Measurements from ENCODE around the gene DDHD1.
A peak's percentile ranks its signal among the peaks of the same experiment; 100 is the strongest.
"Not testable (repeated sequence)": the region's sequence is repeated elsewhere in the genome, so short reads cannot be mapped to it uniquely, and the experiment has no call there.

DDHD1 gene

DNA sequence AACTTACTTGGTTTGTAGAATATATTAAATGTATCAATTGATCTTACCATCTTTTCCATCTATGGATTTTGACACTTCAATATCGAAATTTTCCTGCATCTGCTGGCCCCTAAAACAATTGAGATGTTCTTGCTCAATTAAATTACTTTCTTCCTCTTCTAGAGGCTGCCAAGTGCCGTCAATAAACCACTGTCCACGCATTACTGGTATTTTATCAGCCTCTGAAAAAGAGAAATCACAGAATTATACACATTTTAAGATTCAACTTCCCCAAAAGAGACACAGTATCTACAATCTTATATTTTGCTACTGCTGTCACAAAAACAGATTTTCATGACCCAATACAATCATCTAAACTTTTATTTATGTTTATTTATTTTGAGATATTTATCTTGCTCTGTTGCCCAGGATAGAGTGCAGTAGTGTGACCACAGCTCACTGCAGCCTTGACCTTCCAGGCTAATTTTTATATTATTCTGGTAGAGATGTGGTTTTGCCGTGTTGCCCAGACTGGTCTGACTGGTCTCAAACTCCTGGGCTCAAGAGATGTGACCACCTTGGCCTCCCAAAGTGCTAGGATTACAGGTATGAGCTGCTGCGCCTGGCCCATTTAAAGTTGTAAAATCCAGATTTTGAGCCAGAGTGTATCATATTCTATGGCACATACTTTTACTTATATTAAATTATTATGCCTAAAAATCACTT is 49.3 kb downstream of the DDHD1 start:
- DNase-seq = no peak

DNA sequence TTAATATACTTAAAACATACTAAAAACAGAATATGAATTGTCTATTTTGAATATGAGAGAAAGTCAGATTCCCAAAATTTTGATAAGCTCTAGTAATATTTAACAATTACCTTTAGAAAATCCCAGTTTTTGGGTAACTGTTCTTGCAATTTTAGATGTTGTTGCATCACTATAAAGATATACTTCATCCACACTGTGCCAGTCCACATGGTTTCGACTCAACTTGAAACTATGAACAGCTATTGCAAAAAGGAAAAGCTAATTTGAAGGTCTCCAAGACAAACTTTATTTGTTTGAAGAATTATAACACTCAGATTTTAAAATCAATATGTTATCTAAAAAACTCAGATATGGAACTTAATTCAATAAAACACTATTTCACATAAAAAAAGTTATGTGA is 59.9 kb downstream of the DDHD1 start:
- no peak for DNase-seq

DNA sequence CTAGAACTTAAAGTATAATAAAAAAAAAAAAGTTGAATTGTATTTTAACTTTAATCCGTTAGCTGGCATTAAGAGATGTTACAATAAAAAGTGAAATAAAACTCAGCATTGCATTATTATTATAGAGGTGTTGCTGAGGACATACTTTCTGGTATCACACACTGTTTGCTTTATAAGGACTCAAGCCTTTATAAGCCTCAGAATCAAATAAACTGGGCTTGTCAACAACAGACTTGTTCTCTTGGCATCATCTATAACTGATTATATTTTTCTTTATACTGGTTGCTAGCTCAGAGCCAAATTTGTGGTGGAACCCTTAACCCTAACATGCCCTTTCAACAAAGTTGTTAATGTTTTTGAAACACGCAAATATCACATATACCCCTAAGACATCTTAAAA is 62.3 kb downstream of the DDHD1 start:
- DNase-seq = no peak

DNA sequence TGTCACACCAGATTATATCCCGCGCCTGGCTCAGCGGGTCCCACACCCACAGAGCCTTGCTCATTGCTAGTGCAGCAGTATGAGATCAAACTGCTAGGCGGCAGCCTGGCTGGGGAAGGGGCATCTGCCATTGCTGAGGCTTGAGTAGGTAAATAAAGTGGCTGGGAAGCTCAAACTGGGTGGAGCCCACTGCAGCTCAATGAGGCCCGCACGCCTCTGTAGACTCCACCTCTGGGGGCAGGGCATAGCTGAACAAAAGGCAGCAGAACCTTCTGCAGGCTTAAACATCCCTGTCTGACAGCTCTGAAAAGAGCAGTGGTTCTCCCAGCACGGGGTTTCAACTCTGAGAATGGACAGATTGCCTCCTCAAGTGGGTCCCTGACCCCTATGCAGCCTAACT is 68.2 kb downstream of the DDHD1 start:
- not testable (repeated sequence) for DNase-seq

DNA sequence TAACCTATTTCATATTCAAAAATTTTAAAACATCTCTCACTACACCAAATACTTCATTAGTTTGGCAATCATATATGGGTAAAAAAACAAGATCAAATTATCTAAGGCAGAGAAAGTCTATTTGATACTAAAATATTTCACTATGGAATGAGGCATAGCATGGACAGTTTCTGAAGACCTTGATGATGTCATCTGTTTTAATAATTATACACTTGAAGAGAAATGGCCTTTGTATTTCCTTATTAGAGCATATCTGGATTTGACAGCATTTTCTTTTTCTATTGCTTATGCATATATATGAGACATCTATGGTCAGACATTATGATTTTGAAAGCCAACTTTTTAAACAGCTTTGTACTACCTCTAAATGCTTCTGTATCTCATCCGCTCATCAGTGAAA is 88.6 kb downstream of the DDHD1 start:
- DNase-seq = no peak

DNA sequence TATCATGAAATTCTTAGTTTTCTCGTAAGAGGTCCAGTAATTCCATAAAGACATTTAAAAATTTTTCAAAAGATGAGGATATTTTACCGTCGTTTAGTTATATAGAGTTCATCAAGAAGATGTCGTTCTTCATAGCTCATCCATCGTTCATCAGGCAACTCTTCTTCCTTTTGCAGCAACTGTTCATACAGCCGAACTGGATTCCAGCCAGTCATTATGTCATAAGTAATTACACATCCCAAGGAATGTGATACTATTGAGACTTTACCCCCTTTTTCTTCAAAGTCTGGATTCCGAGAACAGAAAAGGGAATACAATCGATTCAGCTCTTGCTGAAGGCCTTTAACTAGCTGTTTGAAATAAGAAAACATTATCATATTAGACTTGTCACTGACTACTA is 90.3 kb downstream of the DDHD1 start:
- DNase-seq = no peak

DNA sequence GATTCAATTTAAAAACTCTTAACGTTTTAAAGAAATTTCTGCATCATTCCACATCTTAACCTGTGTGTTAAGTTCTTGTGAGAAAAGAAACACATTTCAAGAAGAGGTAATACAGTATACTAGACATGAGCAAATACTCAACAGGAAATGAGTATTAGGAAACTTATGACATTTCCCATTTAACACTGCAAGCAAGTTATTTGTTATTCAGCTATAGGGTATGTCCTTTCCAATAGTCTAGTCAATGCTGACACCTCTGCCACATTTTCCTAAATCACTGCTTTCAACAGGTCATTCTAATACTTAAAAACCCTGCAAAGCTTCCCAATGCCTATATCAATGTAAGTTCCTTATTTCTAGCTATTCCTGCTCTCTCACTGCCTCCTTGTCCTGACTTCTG is 93.1 kb downstream of the DDHD1 start:
- DNase-seq = no peak

DNA sequence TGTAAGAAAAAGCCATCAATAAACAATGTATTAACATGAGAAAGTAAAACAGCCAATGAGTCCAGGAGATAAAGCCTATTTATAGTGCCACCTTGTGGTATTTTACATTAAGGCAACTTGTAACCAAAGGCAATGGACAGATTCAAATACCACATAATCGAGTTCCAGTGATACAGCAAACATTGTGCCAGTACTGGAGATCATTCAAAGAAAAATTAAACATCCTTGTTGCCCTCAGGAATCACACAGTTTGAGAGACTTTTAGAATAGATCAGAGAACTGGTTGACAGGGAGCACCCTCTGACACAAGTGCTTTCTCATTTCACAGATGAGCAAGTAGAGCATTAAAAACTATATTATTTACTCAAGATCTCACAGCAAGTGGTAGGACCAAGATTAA is 98.1 kb downstream of the DDHD1 start:
- peak; percentile 1 for DNase-seq

DNA sequence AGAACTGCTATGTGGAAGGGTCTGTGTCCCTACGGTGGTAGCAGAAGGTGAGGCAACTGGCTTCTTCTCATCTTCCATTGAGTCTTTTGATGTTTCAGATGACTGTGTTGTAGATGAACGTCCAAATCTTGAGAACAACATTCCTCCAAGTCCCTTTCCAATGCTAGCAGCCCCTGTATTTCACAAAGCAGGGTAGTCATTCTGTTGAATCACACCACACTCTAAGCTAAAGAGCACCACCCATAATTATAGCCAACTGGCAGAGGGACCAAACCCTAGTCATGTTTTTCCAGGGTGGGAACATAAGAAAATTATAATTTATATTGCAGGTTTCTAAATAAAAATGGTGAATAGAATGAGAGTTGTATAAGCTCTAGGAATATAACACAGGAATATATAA is 98.7 kb downstream of the DDHD1 start:
- no peak for DNase-seq

DNA sequence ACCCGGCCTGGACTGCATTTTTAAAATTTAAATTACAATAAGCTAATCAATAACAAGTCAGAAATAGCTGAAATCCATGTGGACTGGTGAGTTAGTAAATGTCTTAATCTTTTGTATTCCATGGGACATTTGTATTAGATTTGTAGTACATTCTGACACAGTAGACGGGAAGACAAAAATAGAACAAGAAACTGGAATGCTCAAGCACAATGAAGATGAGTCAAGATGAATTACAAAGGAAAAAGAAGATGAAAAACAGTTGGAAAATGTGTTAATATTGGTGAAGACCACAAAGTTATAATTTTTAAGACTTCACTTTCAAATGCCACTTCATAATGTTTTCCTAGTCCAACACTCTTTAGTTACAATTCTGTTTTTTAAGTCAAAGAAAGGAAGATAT is 104.5 kb downstream of the DDHD1 start:
- no peak for DNase-seq

DNA sequence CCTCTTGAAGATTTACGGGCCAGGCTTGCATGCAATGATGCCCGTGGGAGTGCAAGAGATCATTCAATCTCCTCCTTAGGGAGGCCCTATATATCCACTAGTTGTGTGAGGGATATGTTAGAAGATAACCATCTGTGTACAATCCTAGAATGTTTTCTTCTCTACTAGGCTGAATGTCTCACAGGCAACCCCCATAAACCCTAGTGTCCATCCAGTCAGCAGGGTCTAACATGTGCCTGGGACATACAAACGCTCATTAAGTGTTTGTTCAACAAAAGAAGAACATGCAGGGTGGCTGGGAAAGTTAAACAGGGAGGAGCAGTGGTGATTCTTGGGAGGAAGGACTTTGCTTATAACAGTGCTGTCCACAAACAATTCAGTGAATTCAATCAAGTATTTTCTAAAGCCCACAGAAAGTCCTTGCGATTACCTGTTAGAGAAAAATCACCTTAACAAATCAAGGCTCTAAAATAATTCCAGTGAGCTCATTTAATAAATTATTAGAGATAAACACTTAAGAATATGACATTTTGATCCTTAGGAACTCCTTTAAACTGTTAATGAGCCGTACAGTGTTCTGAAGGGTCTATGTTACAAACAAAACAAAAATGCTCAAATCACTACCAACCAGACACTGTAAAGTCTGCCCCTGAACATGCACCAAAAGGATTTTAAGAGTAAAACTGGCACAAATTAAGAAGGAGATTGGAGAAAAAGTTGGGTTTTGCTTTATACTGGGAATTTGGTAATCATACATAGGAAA is 105.6 kb downstream of the DDHD1 start:
- DNase-seq = no peak

DNA sequence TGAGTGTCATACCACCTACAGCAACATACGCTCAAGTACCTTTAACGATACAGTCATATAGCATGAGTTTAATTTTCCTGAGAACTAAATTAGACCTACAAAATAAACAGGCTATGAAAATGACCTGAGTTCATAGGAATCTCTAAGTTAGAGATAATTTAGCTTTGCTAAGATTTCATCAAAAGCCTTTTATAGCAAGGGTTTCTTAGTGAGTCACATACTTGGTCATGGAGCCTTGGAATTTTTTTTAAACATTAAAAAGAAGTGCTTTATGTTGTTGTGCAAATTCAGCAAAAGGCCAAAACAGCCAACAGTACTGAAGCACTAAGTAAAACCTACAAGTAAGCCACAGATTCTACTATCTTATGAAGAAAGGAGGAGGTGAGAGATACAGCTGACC is 108.6 kb downstream of the DDHD1 start:
- no peak for DNase-seq

DNA sequence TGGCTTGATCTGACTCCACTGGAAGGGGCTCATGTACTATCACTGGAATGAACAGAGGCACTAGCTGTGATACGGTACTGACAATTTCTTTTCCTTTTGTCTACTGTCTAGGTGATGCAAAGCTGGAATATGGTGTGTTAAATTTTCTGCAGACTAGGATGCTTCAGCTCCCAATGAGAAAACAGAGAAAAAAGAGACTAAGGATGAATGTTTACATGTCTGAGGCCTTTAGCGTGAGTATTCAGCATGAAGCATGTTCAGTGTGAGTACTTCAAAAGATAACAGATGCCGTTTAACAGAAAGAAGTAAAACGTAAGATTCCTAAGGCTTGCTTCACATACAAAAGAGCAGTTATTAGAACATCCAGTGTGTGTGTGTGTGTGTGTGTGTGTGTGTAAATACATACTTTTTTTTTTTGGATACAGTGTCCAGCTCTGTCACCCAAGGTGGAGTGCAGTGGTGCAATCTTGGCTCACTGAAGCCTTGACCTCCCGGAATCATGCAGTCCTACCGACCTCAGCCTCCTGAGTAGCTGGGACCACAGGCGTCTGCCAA is 110.0 kb downstream of the DDHD1 start:
- DNase-seq = no peak

DNA sequence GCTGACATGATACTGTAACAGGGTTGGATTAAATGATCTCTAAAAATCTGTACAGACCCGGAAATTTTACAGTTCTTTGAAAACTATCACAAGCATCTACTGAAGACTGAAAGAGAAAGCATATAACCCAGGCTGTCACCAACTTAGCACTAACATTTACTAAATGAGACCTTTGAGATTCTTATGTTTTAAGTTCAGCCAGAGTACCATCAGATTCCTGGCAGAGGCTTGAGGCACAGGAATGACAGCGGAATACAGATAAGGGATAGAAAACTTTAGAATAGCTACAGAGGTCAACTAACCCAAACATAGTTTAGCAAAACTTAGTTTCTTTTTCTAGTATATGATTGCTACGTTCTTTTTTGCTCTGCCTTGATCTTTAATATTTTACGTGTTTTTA is 110.6 kb downstream of the DDHD1 start:
- DNase-seq = no peak

DNA sequence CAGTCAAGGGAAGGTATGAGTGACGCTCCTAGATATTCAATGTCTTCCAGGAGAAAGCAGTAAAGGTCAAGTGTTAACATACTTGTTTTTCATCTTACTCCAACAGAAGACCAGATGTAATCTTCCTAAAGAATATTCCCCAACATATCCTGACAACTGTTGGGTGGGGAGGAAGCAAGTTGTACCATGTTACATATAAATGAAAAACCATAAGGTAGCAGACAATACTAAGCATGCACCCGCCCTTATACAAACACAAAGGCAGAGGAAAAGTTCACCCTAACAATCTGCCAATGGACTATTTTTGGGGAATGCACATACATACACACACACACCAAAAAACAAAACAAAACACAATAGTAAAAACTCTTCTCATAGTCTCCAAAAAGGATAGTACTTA is 112.1 kb downstream of the DDHD1 start:
- no peak for DNase-seq

DNA sequence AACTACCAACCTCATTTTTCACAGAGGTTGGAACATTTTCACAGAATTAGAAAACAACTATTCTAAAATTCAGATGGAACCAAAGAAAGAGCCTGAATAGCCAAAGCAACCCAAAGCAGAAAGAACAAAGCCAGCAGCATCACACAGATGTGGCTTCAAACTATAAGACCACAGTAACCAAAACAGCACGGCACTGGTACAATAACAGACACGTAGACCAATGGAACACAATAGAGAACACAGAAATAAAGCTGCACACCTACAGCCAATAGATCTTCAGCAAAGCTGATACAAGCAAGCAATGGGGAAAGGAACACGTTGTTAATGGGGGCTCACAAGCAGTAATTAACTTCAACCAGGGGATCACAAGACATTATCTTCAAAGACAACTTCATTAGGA is 114.5 kb downstream of the DDHD1 start:
- DNase-seq = no peak

DNA sequence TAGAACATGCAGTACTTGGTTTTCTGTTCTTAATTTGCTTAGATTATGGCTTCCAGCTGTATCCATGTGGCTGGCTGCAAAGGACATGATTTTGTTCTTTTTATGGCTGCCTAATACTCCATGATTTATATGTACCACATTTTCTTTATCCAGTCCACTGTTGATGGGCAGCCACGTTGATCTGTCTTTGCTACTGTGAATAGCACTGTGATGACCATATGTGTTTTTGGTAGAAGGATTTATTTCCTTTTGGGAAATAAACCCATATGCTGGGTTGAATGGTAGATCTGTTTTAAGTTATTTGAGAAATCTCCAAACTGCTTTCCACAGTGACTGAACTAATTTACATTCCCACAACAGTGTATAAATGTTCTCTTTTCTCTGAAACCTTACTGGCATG is 116.1 kb downstream of the DDHD1 start:
- DNase-seq = no peak

DNA sequence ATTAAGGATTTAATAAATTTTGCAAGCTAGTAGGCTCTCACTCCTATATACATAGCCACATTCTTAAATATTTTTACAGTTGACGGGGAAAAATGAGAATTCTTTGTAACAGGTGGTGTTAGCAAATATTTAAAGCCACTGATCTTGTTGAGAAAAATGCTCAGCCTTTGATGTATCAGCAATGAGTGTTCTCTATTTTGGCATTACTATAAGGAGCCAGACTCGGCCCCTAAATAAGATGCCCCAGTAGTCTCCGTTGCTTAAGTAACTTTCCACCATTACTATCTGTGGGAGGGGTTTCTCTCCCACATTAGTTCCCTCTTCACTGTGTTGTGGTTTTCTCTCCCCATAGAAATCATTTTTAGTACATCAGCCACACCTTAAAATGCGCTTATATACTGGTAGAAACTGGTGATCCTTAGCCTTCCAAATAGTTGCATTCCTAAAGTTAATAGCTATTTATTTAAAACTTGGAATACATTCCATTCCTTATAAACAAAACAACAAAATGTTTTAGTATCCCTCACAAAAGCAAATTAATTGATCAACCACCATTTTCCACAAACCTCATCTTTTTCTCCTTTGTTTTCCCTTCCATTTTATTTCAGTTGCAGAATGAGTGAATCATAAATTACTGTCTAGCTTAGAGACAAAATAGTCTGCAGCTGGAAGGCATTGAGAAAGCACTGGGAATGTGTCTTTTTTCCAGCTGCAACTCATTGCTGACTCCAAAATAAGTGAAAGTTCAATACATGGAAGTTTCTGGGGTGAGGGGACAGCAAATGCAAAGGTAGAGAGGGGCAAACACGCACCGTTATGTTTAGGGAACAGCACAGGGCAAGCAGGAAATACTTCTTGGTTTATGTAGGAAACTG is 117.5 kb downstream of the DDHD1 start:
- no peak for DNase-seq

DNA sequence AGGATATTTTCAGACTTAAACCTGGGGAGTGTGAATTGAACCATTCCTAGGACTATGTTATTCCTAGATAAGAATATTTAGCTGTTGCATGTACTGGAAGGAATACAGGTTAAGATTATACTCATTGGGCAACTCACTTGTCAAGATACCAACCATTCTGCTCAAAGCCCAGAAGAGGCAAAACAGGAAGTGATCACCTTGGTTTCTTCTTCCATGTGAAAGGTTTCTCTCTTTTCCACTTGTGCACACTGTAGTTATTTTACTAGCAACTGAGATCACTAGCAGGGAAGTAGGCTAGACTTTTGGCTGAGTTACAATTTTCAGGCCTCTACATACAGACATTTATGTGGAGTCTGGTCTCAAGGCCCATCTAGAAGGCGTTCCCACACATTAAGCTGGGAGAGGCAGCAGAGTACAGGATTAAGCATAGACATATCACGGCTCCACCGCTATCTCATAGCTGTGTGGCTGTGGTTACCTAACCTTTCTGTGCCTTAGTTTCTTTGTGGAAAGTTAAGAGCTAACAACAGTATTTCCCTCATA is 118.4 kb downstream of the DDHD1 start:
- no peak for DNase-seq

DNA sequence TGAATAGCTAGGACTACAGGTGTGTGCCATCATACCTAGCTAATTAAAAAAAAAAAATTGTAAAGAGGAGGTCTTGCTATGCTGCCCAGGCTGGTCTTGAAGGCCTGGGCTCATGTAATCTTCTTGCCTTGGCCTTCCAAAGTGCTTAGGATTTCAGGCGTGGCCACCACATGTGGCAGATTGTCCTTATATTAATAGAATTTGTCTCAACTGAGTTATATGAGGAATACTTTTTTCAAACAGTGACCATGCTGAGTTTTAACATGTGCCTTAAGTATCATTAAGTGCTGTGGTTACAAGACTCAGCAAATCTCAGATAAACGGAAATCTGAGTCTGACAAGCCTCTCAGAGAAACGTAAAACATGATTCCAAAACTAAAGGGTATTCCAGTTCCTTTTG is 119.1 kb downstream of the DDHD1 start:
- DNase-seq = no peak

DNA sequence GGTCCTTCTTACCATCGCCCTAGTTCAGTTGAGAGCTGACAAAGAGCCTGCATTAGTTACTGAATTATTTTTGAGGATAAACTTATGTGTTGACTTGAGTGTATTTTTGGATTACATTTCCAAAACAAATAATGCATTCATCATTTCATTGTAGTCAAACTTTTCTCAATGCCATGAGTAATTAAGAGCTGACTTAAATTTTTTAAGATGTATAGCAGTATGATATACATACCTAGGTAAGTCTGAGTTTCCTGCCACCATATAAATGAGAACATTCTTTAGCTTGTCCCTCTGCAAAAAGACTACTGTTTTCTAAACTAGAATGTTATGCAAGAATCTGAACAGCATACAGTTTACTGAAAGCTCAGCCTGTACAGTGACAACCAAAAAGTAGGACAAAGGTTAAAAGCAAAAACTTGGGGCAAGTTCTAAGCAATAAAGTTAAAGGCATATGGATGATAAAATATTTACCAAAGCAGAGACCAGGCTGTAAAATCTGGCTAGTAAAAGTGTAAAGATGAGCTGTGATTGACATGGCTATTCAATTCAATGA is 120.2 kb downstream of the DDHD1 start:
- DNase-seq = no peak

DNA sequence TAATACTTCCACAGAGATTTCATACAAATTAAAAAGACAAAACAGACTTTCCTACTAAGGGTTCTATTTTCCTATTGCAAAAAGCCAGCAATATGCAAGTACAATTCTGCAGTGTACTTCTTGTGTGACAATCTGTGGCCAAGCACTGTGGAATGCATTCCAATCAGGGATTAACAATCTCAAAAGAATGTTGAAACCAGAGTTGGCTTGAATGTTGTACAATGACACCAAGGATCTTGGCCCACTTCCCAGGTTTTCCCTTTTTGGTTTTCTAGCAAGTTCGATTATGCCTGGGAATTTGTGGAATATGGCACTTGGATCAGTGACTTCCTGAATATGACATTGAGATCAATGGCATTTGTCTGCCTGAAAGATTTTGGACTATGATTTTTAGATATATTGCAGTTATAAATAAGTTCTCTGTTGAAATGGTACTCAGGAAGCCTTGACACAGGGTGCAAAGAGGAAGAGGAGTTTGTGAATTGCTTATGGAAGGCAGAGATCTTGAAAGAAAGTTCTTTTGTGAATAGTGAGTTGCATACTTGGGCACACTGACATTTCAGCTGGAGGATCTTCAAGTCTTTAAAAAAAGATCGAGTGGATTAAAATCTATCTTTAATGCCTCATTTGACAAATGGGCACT is 120.8 kb downstream of the DDHD1 start:
- no peak for DNase-seq

All from COR-L47 (cell line).